H9 (cell line): ENCODE measurements around the gene SH3RF3. TPM values are rescaled to one million over a fixed set of nuclear protein-coding genes. Genes with fewer than 3 reads are reported as not detected.
A peak's percentile ranks its signal among the peaks of the same experiment; 100 is the strongest.

Experiments
- DNase-seq: peaks from one replicate; pipeline ENCODE4 v3.0.0-alpha.2; 2017
- H2AFZ ChIP-seq: one replicate; pipeline ENCODE4 v1.6.1; 2013; ENCODE audit warnings: mild to moderate bottlenecking, low read length, control low read depth, moderate library complexity
- H2AK5ac ChIP-seq: 2 replicates; pipeline ENCODE4 v1.6.1; 2013; ENCODE audit warnings: low read length, control low read depth, mixed read lengths; ENCODE audit not compliant: insufficient read length
- H2BK120ac ChIP-seq: one replicate; pipeline ENCODE4 v1.6.1; 2013; ENCODE audit warnings: low read depth, mild to moderate bottlenecking, low read length, control low read depth, inconsistent platforms; ENCODE audit not compliant: poor library complexity, severe bottlenecking
- H2BK12ac ChIP-seq: 2 replicates; pipeline ENCODE4 v1.6.1; 2013; ENCODE audit warnings: low read length, control low read depth, mixed read lengths, low read depth; ENCODE audit not compliant: insufficient read length
- H2BK15ac ChIP-seq: 2 replicates; pipeline ENCODE4 v1.6.1; 2013; ENCODE audit warnings: low read depth, low read length, control low read depth
- H2BK20ac ChIP-seq: one replicate; pipeline ENCODE4 v1.6.1; 2013; ENCODE audit warnings: low read depth, mild to moderate bottlenecking, low read length, control low read depth, inconsistent platforms; ENCODE audit not compliant: poor library complexity, severe bottlenecking
- H2BK5ac ChIP-seq: 2 replicates; pipeline ENCODE4 v1.6.1; 2013; ENCODE audit warnings: low read length, control low read depth, mixed read lengths; ENCODE audit not compliant: insufficient read length
- H3K14ac ChIP-seq: 2 replicates; pipeline ENCODE4 v1.6.1; 2013; ENCODE audit warnings: low read length, control low read depth; ENCODE audit not compliant: insufficient read depth
- H3K18ac ChIP-seq: 2 replicates; pipeline ENCODE4 v1.6.1; 2013; ENCODE audit warnings: low read depth, mild to moderate bottlenecking, mixed read lengths, low read length, control low read depth; ENCODE audit not compliant: insufficient read length
- H3K23ac ChIP-seq: 2 replicates; pipeline ENCODE4 v1.6.1; 2013; ENCODE audit warnings: low read length, control low read depth, mixed read lengths, low read depth; ENCODE audit not compliant: insufficient read length
- H3K23me2 ChIP-seq: 2 replicates; pipeline ENCODE4 v1.6.1; 2013; ENCODE audit warnings: low read depth, mild to moderate bottlenecking, mixed read lengths, low read length, control low read depth; ENCODE audit not compliant: insufficient read length, poor library complexity, severe bottlenecking
- H3K27ac ChIP-seq: 2 replicates; pipeline ENCODE4 v1.5.1; 2013; ENCODE audit warnings: low read length, control low read depth, mixed read lengths, low read depth; ENCODE audit not compliant: insufficient read length
- H3K27me3 ChIP-seq: 2 replicates; pipeline ENCODE4 v1.6.1; 2013; ENCODE audit warnings: low read length, control low read depth, inconsistent platforms; ENCODE audit not compliant: insufficient read depth
- H3K4ac ChIP-seq: 2 replicates; pipeline ENCODE4 v1.6.1; 2013; ENCODE audit warnings: low read depth, mild to moderate bottlenecking, control low read depth, inconsistent platforms, low read length, moderate library complexity
- H3K4me1 ChIP-seq: 2 replicates; pipeline ENCODE4 v1.6.1; 2013; ENCODE audit warnings: low read length, control low read depth, inconsistent platforms; ENCODE audit not compliant: insufficient read depth
- H3K4me2 ChIP-seq: 2 replicates; pipeline ENCODE4 v1.6.1; 2013; ENCODE audit warnings: low read length, control low read depth, mixed read lengths; ENCODE audit not compliant: insufficient read length, insufficient read depth
- H3K56ac ChIP-seq: 2 replicates; pipeline ENCODE4 v1.6.1; 2013; ENCODE audit warnings: low read depth, mild to moderate bottlenecking, mixed read lengths, low read length, control low read depth; ENCODE audit not compliant: insufficient read length
- H3K79me1 ChIP-seq: 2 replicates; pipeline ENCODE4 v1.6.1; 2013; ENCODE audit warnings: low read depth, mild to moderate bottlenecking, moderate library complexity, low read length, control low read depth, inconsistent platforms; ENCODE audit not compliant: insufficient read depth, poor library complexity, severe bottlenecking
- H3K79me2 ChIP-seq: 2 replicates; pipeline ENCODE4 v1.6.1; 2013; ENCODE audit warnings: low read length, control low read depth, inconsistent platforms; ENCODE audit not compliant: insufficient read depth
- H3K9ac ChIP-seq: 2 replicates; pipeline ENCODE4 v1.6.1; 2013; ENCODE audit warnings: low read length, control low read depth, mixed read lengths; ENCODE audit not compliant: insufficient read length; ENCODE audit errors: extremely low read depth
- H3K9me3 ChIP-seq: one replicate; pipeline ENCODE4 v1.6.1; 2013; ENCODE audit warnings: low read depth, low read length, inconsistent platforms; ENCODE audit not compliant: control insufficient read depth
- H3T11ph ChIP-seq: one replicate; pipeline ENCODE4 v1.6.1; 2013; ENCODE audit warnings: mild to moderate bottlenecking, low read length, control low read depth, inconsistent platforms
- H4K20me1 ChIP-seq: one replicate; pipeline ENCODE4 v1.6.1; 2013; ENCODE audit not compliant: control insufficient read depth, insufficient read length, insufficient read depth
- H4K5ac ChIP-seq: 2 replicates; pipeline ENCODE4 v1.6.1; 2013; ENCODE audit warnings: low read depth, mild to moderate bottlenecking, mixed read lengths, low read length, control low read depth; ENCODE audit not compliant: insufficient read length
- H4K8ac ChIP-seq: replicated peaks from 2 replicates; pipeline ENCODE4 v1.6.1; 2013; ENCODE audit warnings: low read length, control low read depth, mixed read lengths, low read depth; ENCODE audit not compliant: insufficient read length
- H4K91ac ChIP-seq: 2 replicates; pipeline ENCODE4 v1.6.1; 2013; ENCODE audit warnings: low read depth, mild to moderate bottlenecking, moderate library complexity, mixed read lengths, low read length, control low read depth; ENCODE audit not compliant: insufficient read length
- H3K27ac Mint-ChIP-seq, 3 experiments: 2 replicates in 2 of 3; 3 replicates in 1 of 3; pipeline ENCODE4 v1.8.0; 2020 to 2021; ENCODE audit warnings: mixed read lengths in 3 of 3, mild to moderate bottlenecking in 1 of 3, moderate library complexity in 1 of 3
- H3K27me3 Mint-ChIP-seq: 2 replicates; pipeline ENCODE4 v1.8.0; 2021; ENCODE audit warnings: low read depth, mild to moderate bottlenecking, moderate library complexity, mixed read lengths
- H3K36me3 Mint-ChIP-seq, 3 experiments: 2 replicates in 2 of 3; 3 replicates in 1 of 3; pipeline ENCODE4 v1.8.0; 2020 to 2021; ENCODE audit warnings: low read depth in 3 of 3, mixed read lengths in 3 of 3; ENCODE audit not compliant: insufficient read depth in 1 of 3
- H3K4me1 Mint-ChIP-seq, 2 experiments: 2 replicates each; pipeline ENCODE4 v1.8.0; 2020; ENCODE audit warnings: mixed read lengths in 2 of 2
- H3K4me3 Mint-ChIP-seq, 2 experiments: 2 replicates in 1 of 2; 3 replicates in 1 of 2; pipeline ENCODE4 v1.8.0; 2020 to 2021; ENCODE audit warnings: mild to moderate bottlenecking in 2 of 2, mixed read lengths in 2 of 2, moderate library complexity in 1 of 2
- H3K9me3 Mint-ChIP-seq, 2 experiments: 2 replicates in 1 of 2; 3 replicates in 1 of 2; pipeline ENCODE4 v1.8.0; 2020; ENCODE audit warnings: mild to moderate bottlenecking in 2 of 2, mixed read lengths in 2 of 2, moderate library complexity in 1 of 2
- WGBS: extraction: QIAGEN DNeasy Blood & Tissue Kit; methylation state at CpG from one replicate; pipeline ENCODE4 v1.1.7; 2013; ENCODE audit warnings: missing lambda C conversion rate, low lambda C conversion rate, mixed read lengths; ENCODE audit not compliant: insufficient read length; ENCODE audit errors: extremely low coverage; 5-methylcytosine and 5-hydroxymethylcytosine counted together
- total RNA-seq: library from RNA; stranded (reverse); gene quantifications from 2 replicates; pipeline ENCODE4 v1.2.1, GENCODE V29; 2021
- TF ChIP-seq, protein P1 (sequence below): fragments of 200-600 bp; sonication (generic); conservative IDR thresholded peaks from 3 replicates; pipeline ENCODE4 v1.8.0; 2021; ENCODE audit warnings: antibody characterized with exemption, mild to moderate bottlenecking

Gene SH3RF3
- total RNA-seq, 1 experiment from 2014 or later = 0.46 TPM

DNA sequence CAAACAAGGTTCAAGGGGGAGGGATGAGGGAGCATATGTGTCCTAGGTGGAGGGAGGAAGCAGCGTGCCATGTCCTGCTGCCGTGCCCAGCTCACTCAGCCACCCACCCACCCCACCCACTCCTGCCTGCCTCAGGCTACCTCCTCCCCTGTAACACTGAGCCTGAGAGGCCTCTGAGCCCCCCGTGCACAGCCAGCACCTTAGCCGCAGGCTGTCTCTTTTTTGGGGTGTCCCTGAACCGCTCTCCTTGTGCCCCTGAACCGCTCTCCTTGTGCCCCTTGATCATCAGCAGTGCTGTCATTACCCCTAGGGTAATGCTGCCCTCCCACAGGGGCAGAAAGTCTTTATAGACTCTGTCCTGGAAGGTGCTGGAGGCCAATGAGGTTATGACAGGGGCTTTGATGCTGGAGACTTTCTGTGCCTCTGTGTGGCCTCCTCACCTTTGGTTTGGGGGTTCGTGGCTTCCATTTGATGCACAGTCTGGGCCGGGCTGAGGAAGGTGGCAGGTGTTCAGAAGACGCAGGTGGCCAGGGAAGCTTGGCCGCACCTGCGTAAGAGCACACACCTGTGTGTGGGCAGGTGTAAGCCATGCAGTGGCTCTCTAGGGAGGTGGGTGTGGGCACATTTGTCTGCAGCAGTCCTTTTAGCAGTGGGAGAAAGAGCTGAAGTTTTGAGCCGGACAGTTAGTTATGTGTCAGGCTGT lies 344.8 kb downstream of the SH3RF3 start:
- no peaks in the 10 kb centered on the region for H3K23me2 ChIP-seq

More for the DNA sequence above, 344.8 kb downstream of the SH3RF3 start:
- H3K79me1 ChIP-seq = no peaks in the 10 kb centered on the region
- no peak overlapping the region for H3K14ac ChIP-seq
- H2BK120ac ChIP-seq = no peak overlapping the region
- no peak overlapping the region for H3K27ac ChIP-seq
- H3K4me2 ChIP-seq = no peak overlapping the region
- no peaks in the 10 kb centered on the region for H3K27me3 ChIP-seq
- H3K4ac ChIP-seq = no peak overlapping the region
- no peak overlapping the region for H2AFZ ChIP-seq
- H3K9me3 Mint-ChIP-seq = no peaks in the 10 kb centered on the region
- H2BK5ac ChIP-seq = no peak overlapping the region
- H3K79me2 ChIP-seq = no peaks in the 10 kb centered on the region
- H2BK20ac ChIP-seq = no peak overlapping the region
- H3K9ac ChIP-seq = no peak overlapping the region
- no peak overlapping the region for H3T11ph ChIP-seq
- no peak overlapping the region for H3K56ac ChIP-seq
- H3K27me3 Mint-ChIP-seq = peaks cover 3% of the 10 kb centered on the region
- TF ChIP-seq, protein P1, sequence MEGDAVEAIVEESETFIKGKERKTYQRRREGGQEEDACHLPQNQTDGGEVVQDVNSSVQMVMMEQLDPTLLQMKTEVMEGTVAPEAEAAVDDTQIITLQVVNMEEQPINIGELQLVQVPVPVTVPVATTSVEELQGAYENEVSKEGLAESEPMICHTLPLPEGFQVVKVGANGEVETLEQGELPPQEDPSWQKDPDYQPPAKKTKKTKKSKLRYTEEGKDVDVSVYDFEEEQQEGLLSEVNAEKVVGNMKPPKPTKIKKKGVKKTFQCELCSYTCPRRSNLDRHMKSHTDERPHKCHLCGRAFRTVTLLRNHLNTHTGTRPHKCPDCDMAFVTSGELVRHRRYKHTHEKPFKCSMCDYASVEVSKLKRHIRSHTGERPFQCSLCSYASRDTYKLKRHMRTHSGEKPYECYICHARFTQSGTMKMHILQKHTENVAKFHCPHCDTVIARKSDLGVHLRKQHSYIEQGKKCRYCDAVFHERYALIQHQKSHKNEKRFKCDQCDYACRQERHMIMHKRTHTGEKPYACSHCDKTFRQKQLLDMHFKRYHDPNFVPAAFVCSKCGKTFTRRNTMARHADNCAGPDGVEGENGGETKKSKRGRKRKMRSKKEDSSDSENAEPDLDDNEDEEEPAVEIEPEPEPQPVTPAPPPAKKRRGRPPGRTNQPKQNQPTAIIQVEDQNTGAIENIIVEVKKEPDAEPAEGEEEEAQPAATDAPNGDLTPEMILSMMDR = no peak
- no peaks in the 10 kb centered on the region for H4K20me1 ChIP-seq
- no CpG with 5 or more reads among the region's 12 CpGs for WGBS
- H3K4me3 Mint-ChIP-seq = no peak overlapping the region
- no peak overlapping the region for H2AK5ac ChIP-seq
- peak overlapping the region in 2 of 3 experiments; percentile 4 to 14; a peak in 2 of 7 replicates for H3K27ac Mint-ChIP-seq
- no peaks in the 10 kb centered on the region for H3K4me1 ChIP-seq
- no peak overlapping the region for H4K8ac ChIP-seq
- no peak overlapping the region for H4K91ac ChIP-seq
- H3K9me3 ChIP-seq = no peaks in the 10 kb centered on the region
- no peak overlapping the region for H4K5ac ChIP-seq
- H3K4me1 Mint-ChIP-seq = peaks cover 5 to 9% of the 10 kb centered on the region in 2 experiments
- no peak overlapping the region for H2BK12ac ChIP-seq
- H3K18ac ChIP-seq = no peak overlapping the region
- no peak for DNase-seq
- H3K36me3 Mint-ChIP-seq = no peaks in the 10 kb centered on the region; a peak in 1 of 7 replicates
- H3K23ac ChIP-seq = no peak overlapping the region
- no peak overlapping the region for H2BK15ac ChIP-seq
